ENCODE data around the gene LEPROT.

GRCh38 chr1:65392497-65392896, 28.0 kb upstream of the LEPROT start:
- TF ChIP-seq SP1 (IDR thresholded peaks at IDR 0.05) (no peak), PKNOX1 (IDR thresholded peaks at IDR 0.05) (no peak), SUZ12 (IDR thresholded peaks at IDR 0.05) (no peak), FOXM1 (IDR thresholded peaks at IDR 0.05; ENCODE audit: borderline replicate concordance) (no peak), FOXA1 (IDR thresholded peaks at IDR 0.05) (no peak)

All from HEK293T (cell line).